ENCODE data around the gene SLC39A10.
"Not testable (repeated sequence)": the region's sequence is repeated elsewhere in the genome, so short reads cannot be mapped to it uniquely, and the experiment has no call there.

SLC39A10 gene

GRCh38 chr2:195657634-195658540, 861 bp downstream of the SLC39A10 start:
- TF ChIP-seq POU2F2 (IDR thresholded peaks at IDR 0.05; ENCODE audit: low read depth, low read length): no peak
- no peak for TF ChIP-seq TAF1 (IDR thresholded peaks at IDR 0.05; ENCODE audit: low read depth, low read length)
- TF ChIP-seq SPI1 (IDR thresholded peaks at IDR 0.05; ENCODE audit: low read depth, low read length): no peak
- no peak for TF ChIP-seq POLR2A (IDR thresholded peaks at IDR 0.05; ENCODE audit: low read depth, low read length)
- TF ChIP-seq POLR2AphosphoS5 (IDR thresholded peaks at IDR 0.05; ENCODE audit: low read depth, low read length): no peak
- no peak for TF ChIP-seq PAX5 (IDR thresholded peaks at IDR 0.05; ENCODE audit: insufficient read depth, low read length, severe bottlenecking)
- DNase-seq (ENCODE audit: insufficient read length, low spot score): peak; percentile 14
- FAIRE-seq: peak; percentile 89

GRCh38 chr2:195658541-195658890, 1.5 kb downstream of the SLC39A10 start:
- FAIRE-seq (no peak), DNase-seq (ENCODE audit: insufficient read length, low spot score) (no peak)
- no peak for TF ChIP-seq SPI1 (IDR thresholded peaks at IDR 0.05; ENCODE audit: low read depth, low read length)
- no peak for TF ChIP-seq TAF1 (IDR thresholded peaks at IDR 0.05; ENCODE audit: low read depth, low read length)
- no peak for TF ChIP-seq POU2F2 (IDR thresholded peaks at IDR 0.05; ENCODE audit: low read depth, low read length)
- no peak for TF ChIP-seq PAX5 (IDR thresholded peaks at IDR 0.05; ENCODE audit: insufficient read depth, low read length, severe bottlenecking)
- TF ChIP-seq POLR2A (IDR thresholded peaks at IDR 0.05; ENCODE audit: low read depth, low read length): no peak
- TF ChIP-seq POLR2AphosphoS5 (IDR thresholded peaks at IDR 0.05; ENCODE audit: low read depth, low read length): no peak

GRCh38 chr2:195659114-195659513, 2.1 kb downstream of the SLC39A10 start:
- TF ChIP-seq POLR2A (IDR thresholded peaks at IDR 0.05; ENCODE audit: low read depth, low read length) (no peak), POLR2AphosphoS5 (IDR thresholded peaks at IDR 0.05; ENCODE audit: low read depth, low read length) (no peak), TAF1 (IDR thresholded peaks at IDR 0.05; ENCODE audit: low read depth, low read length) (no peak), PAX5 (IDR thresholded peaks at IDR 0.05; ENCODE audit: insufficient read depth, low read length, severe bottlenecking) (no peak), POU2F2 (IDR thresholded peaks at IDR 0.05; ENCODE audit: low read depth, low read length) (no peak), SPI1 (IDR thresholded peaks at IDR 0.05; ENCODE audit: low read depth, low read length) (no peak)
- FAIRE-seq (peak; percentile 73), DNase-seq (ENCODE audit: insufficient read length, low spot score) (no peak)

GRCh38 chr2:195659982-195660890, 3.2 kb downstream of the SLC39A10 start:
- DNase-seq (ENCODE audit: insufficient read length, low spot score): no peak
- no peak for TF ChIP-seq PAX5 (IDR thresholded peaks at IDR 0.05; ENCODE audit: insufficient read depth, low read length, severe bottlenecking)
- no peak for TF ChIP-seq SPI1 (IDR thresholded peaks at IDR 0.05; ENCODE audit: low read depth, low read length)
- no peak for TF ChIP-seq POU2F2 (IDR thresholded peaks at IDR 0.05; ENCODE audit: low read depth, low read length)
- no peak for TF ChIP-seq POLR2AphosphoS5 (IDR thresholded peaks at IDR 0.05; ENCODE audit: low read depth, low read length)
- TF ChIP-seq POLR2A (IDR thresholded peaks at IDR 0.05; ENCODE audit: low read depth, low read length): no peak
- no peak for TF ChIP-seq TAF1 (IDR thresholded peaks at IDR 0.05; ENCODE audit: low read depth, low read length)
- FAIRE-seq: no peak

GRCh38 chr2:195662138-195662537, 5.1 kb downstream of the SLC39A10 start:
- FAIRE-seq (no peak), DNase-seq (ENCODE audit: insufficient read length, low spot score) (no peak)
- TF ChIP-seq POLR2AphosphoS5 (IDR thresholded peaks at IDR 0.05; ENCODE audit: low read depth, low read length): no peak
- no peak for TF ChIP-seq POLR2A (IDR thresholded peaks at IDR 0.05; ENCODE audit: low read depth, low read length)

- FAIRE-seq (no peak), DNase-seq (ENCODE audit: insufficient read length, low spot score) (no peak)
- TF ChIP-seq SPI1 (IDR thresholded peaks at IDR 0.05; ENCODE audit: low read depth, low read length) (no peak), POLR2A (IDR thresholded peaks at IDR 0.05; ENCODE audit: low read depth, low read length) (no peak), POU2F2 (IDR thresholded peaks at IDR 0.05; ENCODE audit: low read depth, low read length) (no peak), TAF1 (IDR thresholded peaks at IDR 0.05; ENCODE audit: low read depth, low read length) (no peak), PAX5 (IDR thresholded peaks at IDR 0.05; ENCODE audit: insufficient read depth, low read length, severe bottlenecking) (no peak), POLR2AphosphoS5 (IDR thresholded peaks at IDR 0.05; ENCODE audit: low read depth, low read length) (no peak)
Measured at GRCh38 chr2:195663007-195663406, 6.0 kb downstream of the SLC39A10 start.

DNA sequence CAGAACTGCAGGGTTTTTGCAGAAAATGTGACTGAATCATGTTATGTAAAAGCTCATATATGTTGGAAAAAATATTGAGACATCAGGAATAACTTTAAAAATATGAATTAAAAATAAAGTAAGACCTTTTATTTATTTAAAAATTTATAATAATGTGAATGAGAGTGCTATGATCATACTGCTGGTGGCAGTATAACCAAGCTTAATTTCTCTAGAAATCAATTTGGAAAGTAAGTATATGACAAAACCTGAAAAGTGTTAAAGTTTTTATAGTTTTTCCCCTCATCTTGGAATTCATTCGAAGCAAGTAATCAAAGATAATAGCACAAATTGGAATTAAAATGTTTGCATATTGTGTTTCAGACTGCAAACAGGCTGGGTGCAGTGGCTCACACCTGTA, 7.5 kb downstream of the SLC39A10 start:
- DNase-seq (ENCODE audit: insufficient read length, low spot score) (no peak), FAIRE-seq (no peak)
- TF ChIP-seq POLR2A (IDR thresholded peaks at IDR 0.05; ENCODE audit: low read depth, low read length): no peak
- no peak for TF ChIP-seq PAX5 (IDR thresholded peaks at IDR 0.05; ENCODE audit: insufficient read depth, low read length, severe bottlenecking)
- TF ChIP-seq POU2F2 (IDR thresholded peaks at IDR 0.05; ENCODE audit: low read depth, low read length): no peak
- TF ChIP-seq TAF1 (IDR thresholded peaks at IDR 0.05; ENCODE audit: low read depth, low read length): no peak

DNA sequence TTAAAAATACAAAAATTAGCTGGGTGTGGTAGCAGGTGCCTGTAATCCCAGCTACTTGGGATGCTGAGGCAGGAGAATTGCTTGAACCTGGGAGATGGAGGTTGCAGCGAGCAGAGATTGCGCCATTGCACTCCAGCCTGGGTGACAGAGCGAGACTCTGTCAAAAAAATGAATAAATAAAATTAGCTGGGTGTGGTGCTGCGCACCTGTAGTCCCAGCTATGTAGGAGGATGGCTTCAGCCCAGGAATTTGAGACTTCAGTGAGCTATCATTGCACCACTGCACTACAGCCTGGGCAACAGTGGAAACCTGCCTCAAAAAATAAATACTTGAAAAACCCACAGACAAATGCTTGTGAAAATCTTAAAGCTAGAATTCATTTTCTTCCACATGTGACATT, 8.1 kb downstream of the SLC39A10 start:
- FAIRE-seq; DNase-seq (ENCODE audit: insufficient read length, low spot score): not testable (repeated sequence)

DNA sequence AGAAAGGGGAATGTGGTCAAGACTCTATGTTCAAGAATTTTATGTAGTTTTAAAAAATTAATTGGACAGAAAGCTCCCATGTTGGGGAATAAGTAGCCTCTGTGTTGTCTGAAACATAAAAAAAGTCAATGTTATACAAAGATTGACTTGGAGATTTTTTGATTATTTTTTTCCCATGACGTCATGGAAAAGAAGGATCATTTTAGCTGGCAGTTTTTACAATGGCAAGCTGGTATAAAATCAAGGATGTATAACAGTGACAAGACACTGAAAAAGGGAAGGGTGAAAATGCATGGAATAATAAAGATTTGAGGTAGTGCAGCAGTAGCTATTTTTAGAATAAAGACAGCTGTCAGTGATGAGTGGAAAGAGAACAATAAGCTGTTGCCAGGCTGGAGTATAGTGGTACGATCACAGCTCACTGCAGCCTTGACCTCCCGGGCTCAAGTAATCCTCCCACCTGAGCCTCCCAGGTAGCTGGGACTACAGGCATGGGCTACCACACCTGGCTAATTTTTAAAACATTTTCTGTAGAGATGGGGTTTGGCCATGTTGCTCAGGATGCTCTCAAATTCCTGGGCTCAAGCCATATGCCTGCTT, 9.2 kb downstream of the SLC39A10 start:
- FAIRE-seq (no peak), DNase-seq (ENCODE audit: insufficient read length, low spot score) (no peak)
- TF ChIP-seq POU2F2 (IDR thresholded peaks at IDR 0.05; ENCODE audit: low read depth, low read length) (no peak), POLR2A (IDR thresholded peaks at IDR 0.05; ENCODE audit: low read depth, low read length) (no peak), SPI1 (IDR thresholded peaks at IDR 0.05; ENCODE audit: low read depth, low read length) (no peak), PAX5 (IDR thresholded peaks at IDR 0.05; ENCODE audit: insufficient read depth, low read length, severe bottlenecking) (no peak), TAF1 (IDR thresholded peaks at IDR 0.05; ENCODE audit: low read depth, low read length) (no peak), POLR2AphosphoS5 (IDR thresholded peaks at IDR 0.05; ENCODE audit: low read depth, low read length) (no peak)
